DMS79 treated with DMSO at 0.1 percent for 48 hours (cell line): ENCODE data around the gene NIP7.
"Not testable (repeated sequence)": the region's sequence is repeated elsewhere in the genome, so short reads cannot be mapped to it uniquely, and the experiment has no call there.

Experiments used
- DNase-seq: peaks from one replicate; lab custom pipeline; 2025; lab: John Stamatoyannopoulos, UW

NIP7 gene

DNA sequence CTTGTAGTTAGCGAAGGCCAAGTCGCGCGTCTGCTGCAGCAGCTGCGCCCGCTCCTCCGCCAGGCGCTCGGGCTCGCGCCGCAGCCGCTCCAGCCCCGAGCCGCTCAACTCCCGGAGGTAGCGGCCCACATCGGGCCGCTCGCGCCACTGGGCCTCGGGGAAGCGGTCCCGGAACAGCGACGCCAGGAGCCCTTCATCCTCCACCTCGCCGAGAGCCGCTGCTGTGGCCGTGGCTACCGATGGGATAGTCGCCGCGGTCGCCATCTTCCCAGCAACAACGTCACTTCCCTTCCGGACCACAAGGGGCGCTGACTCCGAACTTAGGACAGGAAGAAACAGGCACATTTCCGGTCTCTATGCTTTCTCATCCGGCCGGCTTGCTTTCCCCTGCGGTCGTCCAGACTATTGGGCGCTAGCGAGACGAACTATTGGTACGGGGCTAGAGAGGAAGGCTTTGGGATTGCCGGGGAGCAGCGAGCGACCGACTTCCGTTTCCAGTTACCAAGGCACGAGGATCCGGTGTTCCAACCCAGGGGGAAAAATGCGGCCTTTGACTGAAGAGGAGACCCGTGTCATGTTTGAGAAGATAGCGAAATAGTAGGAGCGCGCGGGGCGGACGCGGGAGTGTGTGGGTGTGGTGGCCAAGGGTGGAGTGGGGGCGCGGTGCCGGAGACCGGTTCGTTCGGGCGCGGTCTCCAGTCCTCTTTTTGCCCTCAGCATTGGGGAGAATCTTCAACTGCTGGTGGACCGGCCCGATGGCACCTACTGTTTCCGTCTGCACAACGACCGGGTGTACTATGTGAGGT is at the start of gene NIP7, which contains the start of gene COG8:
Gene NIP7 (plus strand): TSS at position 484 of the 806 bp plus-strand sequence. CDS start 58 bp downstream, at position 542.
Gene COG8 (minus strand): TSS at position 276 of the 806 bp plus-strand sequence. CDS start 12 bp downstream, at position 264.
- peak; percentile 91 for DNase-seq

DNA sequence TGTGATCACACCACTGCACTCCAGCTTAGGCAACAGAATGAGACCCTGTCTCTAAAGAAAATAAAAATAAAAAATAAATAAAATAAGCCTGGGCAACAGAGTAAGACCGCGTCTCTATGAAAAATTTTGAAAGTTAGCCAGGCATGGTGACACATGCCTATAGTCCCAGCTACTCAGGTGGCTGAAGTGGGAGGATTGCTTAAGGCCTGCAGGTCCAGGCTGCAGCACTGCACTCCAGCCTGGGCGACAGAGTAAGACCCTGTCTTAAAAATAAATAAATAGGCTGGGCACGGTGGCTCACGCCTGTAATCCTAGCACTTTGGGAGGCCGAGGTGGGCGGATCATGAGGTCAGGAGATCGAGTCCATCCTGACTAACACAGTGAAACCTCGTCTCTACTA is 47.9 kb upstream of the NIP7 start:
- DNase-seq: not testable (repeated sequence)

GRCh38 chr16:69293401-69293800 is 46.2 kb upstream of the NIP7 start:
- no peak for DNase-seq

GRCh38 chr16:69294051-69294450 is 45.5 kb upstream of the NIP7 start:
- no peak for DNase-seq

- not testable (repeated sequence) for DNase-seq
These were observed 42.8 kb upstream of the NIP7 start for GRCh38 chr16:69296771-69297170.

DNA sequence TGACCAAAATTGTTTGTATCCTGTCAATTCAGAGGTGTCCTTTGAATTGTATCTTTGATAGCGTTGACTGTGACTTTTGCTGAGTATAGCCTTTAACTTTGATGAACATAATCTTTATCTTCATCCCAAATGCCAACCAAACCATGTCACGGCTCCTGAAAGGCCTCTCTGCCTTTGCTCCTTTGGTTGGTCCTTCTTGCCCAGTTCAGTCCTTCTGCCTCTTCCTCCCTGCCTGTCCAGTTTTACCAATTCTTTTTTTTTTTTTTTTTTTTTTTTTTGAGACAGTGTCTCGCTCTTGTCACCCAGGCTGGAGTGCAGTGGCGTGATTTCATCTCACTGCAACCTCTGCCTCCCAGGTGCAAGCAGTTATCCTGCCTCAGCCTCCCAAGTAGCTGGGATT is 41.3 kb upstream of the NIP7 start:
- no peak for DNase-seq

GRCh38 chr16:69301187-69301586 is 38.4 kb upstream of the NIP7 start:
- no peak for DNase-seq

GRCh38 chr16:69301861-69302260 is 37.7 kb upstream of the NIP7 start:
- DNase-seq: no peak

DNA sequence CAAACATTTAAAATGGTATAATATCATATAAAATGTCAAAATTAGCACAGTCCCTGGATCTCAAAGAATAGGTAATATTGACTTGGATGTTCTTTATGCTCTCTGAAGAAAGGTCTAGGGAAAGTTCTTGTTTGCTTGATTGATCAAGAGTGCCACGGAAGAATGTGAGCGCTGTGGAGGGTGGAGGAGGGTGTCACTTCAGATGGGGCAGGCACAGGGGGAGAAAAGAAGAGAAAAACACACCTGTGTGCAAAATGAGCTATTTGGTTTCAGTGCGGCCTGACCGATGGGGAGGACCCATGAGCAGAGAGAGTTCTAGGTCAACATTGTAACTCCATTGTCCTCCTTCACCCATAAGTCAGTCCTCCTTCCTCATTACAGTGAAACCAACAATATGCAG is 37.3 kb upstream of the NIP7 start:
- no peak for DNase-seq

GRCh38 chr16:69306031-69306430 is 33.5 kb upstream of the NIP7 start:
- DNase-seq: no peak

- DNase-seq: no peak
These were observed 32.5 kb upstream of the NIP7 start for GRCh38 chr16:69307091-69307490.

DNA sequence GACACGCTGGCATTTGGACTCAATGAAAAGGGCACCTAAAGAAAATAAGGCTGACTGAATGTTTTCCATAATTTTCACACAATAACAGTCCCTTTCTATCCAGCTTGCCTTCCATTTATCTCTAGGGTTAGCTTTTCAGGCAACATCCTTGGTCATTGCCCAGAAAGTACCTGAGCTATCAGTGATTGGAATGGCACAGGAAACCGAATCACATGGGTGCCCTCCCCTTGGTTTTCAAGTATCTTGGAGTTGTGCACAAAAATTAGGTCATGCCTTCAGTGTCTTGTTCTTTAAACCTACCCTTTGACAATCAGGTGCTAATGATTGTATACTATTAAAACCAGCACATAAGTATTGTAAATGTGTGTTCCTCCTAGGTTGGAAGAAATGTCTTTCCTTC is 31.7 kb upstream of the NIP7 start:
- DNase-seq: no peak

GRCh38 chr16:69309316-69309715 is 30.3 kb upstream of the NIP7 start:
- DNase-seq: no peak

GRCh38 chr16:69310653-69311532 is 28.7 kb upstream of the NIP7 start, which contains the start of gene VPS4A:
Gene VPS4A (plus strand): TSS chr16:69311350. CDS start chr16:69311512, 162 bp downstream.
- peak; percentile 80 for DNase-seq

- DNase-seq: no peak
These were observed 27.8 kb upstream of the NIP7 start for GRCh38 chr16:69311533-69312387.

DNA sequence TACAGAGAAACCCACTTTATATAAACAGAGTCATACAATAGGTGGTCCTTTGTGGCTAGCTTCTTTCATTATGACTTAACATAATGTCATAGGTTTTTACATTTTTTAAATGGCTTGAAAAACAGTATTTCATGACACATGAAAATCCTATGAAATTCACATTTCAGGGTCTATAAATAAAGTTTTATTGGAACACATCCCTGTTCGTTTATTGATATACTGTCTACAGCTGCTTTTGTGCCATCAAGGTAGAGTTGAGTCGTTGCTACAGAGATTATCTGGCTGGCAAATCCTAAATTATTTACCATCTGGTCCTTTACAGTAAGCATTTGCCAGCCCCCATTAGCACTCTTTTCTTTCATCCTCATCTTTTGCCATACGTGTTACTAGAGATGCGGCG is 26.1 kb upstream of the NIP7 start:
- DNase-seq: no peak

GRCh38 chr16:69314534-69314933 is 25.0 kb upstream of the NIP7 start:
- no peak for DNase-seq

GRCh38 chr16:69315486-69316311 is 23.9 kb upstream of the NIP7 start:
- DNase-seq: no peak

- DNase-seq: no peak
These were observed 23.0 kb upstream of the NIP7 start for GRCh38 chr16:69316595-69317034.

GRCh38 chr16:69318177-69318910 is 21.2 kb upstream of the NIP7 start:
- no peak for DNase-seq
